GM10847 (cell line): ENCODE measurements around the gene PUDP.

Experiments
- POLR2A ChIP-seq: IDR thresholded peaks from 2 replicates; pipeline ENCODE4 v1.6.1; 2011; ENCODE audit not compliant: insufficient read length; ENCODE audit errors: extremely low read depth

Gene PUDP

DNA sequence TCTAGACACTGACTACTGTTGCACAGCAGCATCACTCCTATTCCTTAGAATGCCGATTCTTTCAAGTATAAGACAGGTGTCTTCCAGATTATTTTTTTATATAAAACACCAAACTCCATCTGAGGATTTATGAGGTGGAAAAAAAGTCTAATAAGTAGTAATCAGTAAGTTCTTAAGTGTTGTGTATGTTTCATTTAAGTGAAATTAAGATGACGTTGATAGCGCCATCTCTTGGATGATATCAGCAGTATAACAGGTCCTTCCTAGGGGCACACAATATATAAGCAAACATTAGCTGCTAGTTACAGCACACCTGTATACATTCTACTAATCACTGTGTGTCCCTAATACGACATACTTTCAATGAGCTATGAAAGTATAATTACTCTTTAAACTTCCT, 100.0 kb downstream of the PUDP start:
- TF ChIP-seq POLR2A, result no peak

DNA sequence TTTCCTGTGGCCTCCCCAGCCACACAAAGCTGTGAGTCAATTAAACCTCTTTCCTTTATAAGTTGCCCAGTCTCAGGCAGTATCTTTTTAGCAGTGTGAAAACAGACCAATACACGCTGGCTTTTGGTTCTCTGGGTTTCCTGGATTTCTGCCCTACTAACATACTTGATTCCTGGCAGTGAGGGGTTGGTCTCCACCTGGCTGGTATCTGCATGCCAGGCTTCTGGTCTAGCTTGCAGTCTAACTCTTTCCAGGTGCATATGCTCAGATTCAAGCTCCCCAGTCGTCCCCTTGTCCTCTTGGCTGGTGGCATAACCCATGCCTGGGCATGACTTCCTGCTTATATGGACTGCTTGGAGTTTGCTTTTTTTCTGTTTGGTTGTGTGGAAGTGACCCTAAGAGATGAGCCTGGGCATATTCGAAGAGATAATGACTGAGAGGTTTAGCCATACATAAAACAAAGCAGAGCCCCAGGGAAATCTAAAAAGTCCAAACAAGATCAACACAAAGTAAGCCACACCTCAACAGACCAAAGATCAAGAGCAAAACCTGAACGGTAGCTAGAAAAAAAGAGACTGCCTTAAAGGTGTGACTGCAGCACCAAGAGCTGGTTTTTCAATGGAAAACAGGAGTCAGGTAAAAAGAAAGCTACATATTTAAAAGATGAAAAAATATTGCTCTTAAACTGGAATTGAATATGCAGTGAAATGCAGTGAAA, 102.6 kb downstream of the PUDP start:
- no peak for TF ChIP-seq POLR2A

DNA sequence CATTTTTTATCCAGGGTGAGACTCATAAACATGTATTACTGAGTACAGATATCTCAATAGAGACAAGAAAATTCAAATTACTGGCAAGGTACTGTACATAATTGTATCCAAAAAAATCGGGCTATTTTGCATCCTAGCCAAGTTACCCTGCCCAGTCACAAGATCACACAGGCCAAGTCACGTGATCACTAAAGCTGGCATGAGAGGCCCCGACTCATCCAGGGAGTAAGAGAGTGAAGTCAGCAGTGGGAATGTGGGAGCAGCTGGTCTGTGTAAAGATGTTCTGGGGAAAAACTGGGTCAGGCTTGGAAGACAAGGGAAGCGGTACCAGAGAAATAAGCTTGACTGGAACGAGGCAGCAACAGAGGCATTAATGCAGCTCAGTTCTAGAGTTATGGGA, 119.7 kb downstream of the PUDP start:
- TF ChIP-seq POLR2A, result no peak

DNA sequence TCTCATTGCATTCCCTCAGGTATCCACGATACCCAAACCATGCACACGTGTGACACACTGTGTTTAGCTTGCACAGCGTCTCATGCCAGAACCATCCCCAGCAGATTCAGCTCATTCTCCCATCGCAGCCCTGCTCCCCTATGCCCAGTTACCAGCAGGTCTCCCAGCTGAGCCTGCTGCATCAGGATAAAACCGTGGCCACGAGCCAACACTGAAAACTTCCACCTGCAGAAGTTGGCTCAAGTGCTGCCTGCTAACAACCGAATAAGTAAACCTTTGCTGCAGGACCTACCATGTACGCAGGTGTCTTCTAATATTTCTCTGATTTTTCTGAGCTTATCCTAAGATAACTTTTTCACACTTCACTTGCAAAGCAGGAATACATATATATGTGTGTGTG, 120.9 kb downstream of the PUDP start:
- no peak for TF ChIP-seq POLR2A

DNA sequence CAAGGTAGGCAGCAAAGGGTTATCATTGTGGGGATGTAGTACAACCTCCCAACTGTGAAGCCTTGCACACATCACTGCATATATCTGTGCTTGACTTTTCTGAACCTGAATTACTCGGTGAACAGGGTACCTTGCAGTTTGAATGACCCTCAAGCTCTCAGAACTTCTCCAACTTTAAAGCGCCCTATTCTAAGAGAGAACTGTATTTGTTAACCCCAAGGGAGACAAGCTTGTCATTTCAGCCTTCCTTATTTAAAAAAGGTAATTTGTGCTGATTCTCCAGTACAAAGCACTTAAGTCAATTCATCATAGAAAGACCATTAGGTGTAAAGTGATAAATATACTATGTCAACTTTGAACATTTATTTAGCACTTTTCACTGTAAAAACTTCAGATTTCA, 122.5 kb downstream of the PUDP start:
- TF ChIP-seq POLR2A, result no peak

DNA sequence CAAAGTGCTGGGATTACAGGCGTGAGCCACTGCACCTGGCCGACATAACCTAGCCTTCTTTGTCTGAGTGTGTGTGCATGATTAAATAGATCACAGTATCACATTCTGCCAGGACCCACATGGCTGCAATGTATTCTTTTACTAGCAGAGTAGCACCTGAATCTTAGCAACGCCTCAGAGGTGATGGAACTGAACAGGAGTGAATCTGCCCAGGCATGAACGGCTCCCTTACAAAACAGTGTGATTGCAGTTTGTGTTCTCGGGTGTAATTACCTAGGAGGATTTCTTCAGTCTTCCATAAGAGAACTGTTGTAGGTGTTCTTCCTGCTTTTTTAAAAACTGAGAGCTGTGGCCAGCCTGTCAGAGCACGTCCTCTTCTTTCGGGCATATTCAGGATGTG, 123.1 kb downstream of the PUDP start:
- TF ChIP-seq POLR2A, result no peak

DNA sequence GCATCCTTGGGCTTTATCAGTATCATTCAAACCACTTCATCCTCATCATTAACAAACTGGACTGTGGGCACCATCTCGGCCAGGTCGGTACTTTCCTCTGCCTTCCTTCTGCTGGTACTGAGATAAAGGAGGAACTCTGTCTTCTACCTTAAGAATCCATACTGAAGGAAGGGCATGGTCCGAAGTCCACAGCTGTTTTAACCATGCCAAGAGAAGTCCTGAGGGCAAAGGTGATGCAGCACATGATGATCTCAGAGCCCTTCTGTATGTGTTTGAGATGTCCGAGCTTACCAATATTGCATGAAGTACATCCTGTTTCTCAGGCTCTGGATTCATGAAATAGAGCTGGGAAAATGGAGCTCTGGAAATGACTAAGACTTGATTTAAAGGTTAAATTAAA, 126.0 kb downstream of the PUDP start:
- TF ChIP-seq POLR2A, result no peak

DNA sequence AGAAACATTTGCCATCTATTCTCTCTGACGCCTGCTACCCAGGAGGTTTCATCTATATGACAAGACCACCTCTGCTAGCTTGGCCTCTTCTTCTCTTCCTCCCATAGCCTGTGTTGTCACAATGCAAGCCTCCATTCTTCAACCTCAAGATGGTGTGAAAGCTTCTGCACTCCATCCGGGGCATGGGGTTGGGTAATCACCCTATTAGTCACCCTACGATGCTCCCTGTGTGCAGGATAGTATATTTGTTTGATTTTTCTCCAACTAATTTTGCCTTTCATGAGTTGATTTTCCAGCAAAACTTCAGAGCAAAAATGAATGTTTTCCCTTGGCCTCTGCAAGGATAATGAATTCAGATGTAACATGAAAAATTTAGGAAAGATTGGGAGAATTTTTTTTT, 128.4 kb downstream of the PUDP start:
- TF ChIP-seq POLR2A, result no peak
